ENCODE results near the gene RNU1-2. TPM values are rescaled to one million over a fixed set of nuclear protein-coding genes. Genes with fewer than 3 reads are reported as not detected.
"Not testable (repeated sequence)": the region's sequence is repeated elsewhere in the genome, so short reads cannot be mapped to it uniquely, and the experiment has no call there.

The RNU1-2 gene
- total RNA-seq, 1 experiment from 2014 or later = 1,622 TPM

GRCh38 chr1:16944038-16944437, 48.3 kb downstream of the RNU1-2 start:
- no peak overlapping the region for H3K27ac Mint-ChIP-seq (ENCODE audit: unreplicated experiment)
- H3K4me3 Mint-ChIP-seq (ENCODE audit: unreplicated experiment) = no peak overlapping the region
- H3K4me1 ChIP-seq = no peaks in the 10 kb centered on the region
- H3K9me3 Mint-ChIP-seq (ENCODE audit: unreplicated experiment) = no peaks in the 10 kb centered on the region
- TF ChIP-seq CTCF (IDR thresholded peaks at IDR 0.05; ENCODE audit: insufficient read depth in 1 of 2, low read depth in 1 of 2, low read length in 1 of 2, severe bottlenecking in 1 of 2, unreplicated experiment in 1 of 2) = no peak
- H3K36me3 Mint-ChIP-seq (ENCODE audit: insufficient read depth, unreplicated experiment) = no peaks in the 10 kb centered on the region
- no peaks in the 10 kb centered on the region for H3K27me3 Mint-ChIP-seq (ENCODE audit: insufficient read depth, unreplicated experiment)
- H3K4me1 Mint-ChIP-seq (ENCODE audit: low read depth, unreplicated experiment) = no peaks in the 10 kb centered on the region
- POLR2A ChIA-PET = no interaction called here
- no peak for DNase-seq
- H3K9me3 ChIP-seq = no peaks in the 10 kb centered on the region
- intact Hi-C loops (cut with micrococcal nuclease; ENCODE audit: unreplicated experiment) = no loop called here
- no peaks in the 10 kb centered on the region for H3K36me3 ChIP-seq (ENCODE audit: control insufficient read depth, insufficient read depth, low read length)
- BruUV-seq (replicated peaks) = no TSS peak
- CTCF ChIA-PET = interaction anchor here (1.0 kb wide), 1 partner anchor 17 kb away, joined by 3 read pairs; no protein-coding TSS in a partner anchor
- H3K4me3 ChIP-seq (ENCODE audit: low read depth, low read length) = no peak overlapping the region
- H3K27me3 ChIP-seq (replicated peaks; ENCODE audit: control insufficient read depth, insufficient read depth, low read length) = no peaks in the 10 kb centered on the region

GRCh38 chr1:16945512-16945911, 49.7 kb downstream of the RNU1-2 start:
- H3K27ac Mint-ChIP-seq (ENCODE audit: unreplicated experiment); POLR2A ChIA-PET; CTCF ChIA-PET; intact Hi-C loops (cut with micrococcal nuclease; ENCODE audit: unreplicated experiment); H3K36me3 ChIP-seq (ENCODE audit: control insufficient read depth, insufficient read depth, low read length); H3K9me3 ChIP-seq; DNase-seq; H3K4me3 ChIP-seq (ENCODE audit: low read depth, low read length); H3K4me3 Mint-ChIP-seq (ENCODE audit: unreplicated experiment); H3K4me1 Mint-ChIP-seq (ENCODE audit: low read depth, unreplicated experiment); BruUV-seq (replicated peaks); H3K4me1 ChIP-seq; H3K36me3 Mint-ChIP-seq (ENCODE audit: insufficient read depth, unreplicated experiment); H3K9me3 Mint-ChIP-seq (ENCODE audit: unreplicated experiment); H3K27me3 ChIP-seq (replicated peaks; ENCODE audit: control insufficient read depth, insufficient read depth, low read length); H3K27me3 Mint-ChIP-seq (ENCODE audit: insufficient read depth, unreplicated experiment): not testable (repeated sequence)

Small RNAs within 50 kb of the gene (microRNA-seq; reads per million reads assigned to microRNA genes)
- gene MIR3675 = not detected

Other genes starting within 250 kb of the RNU1-2 start
- gene RNU1-3, start 229.0 kb upstream of the RNU1-2 start, total RNA-seq (2022) = 1,622 and 1,638 TPM in 2 replicates
- gene RNU1-4, start 155.5 kb upstream of the RNU1-2 start, total RNA-seq (2022) = 1,622 and 1,638 TPM in 2 replicates
- gene CROCC, start 26.0 kb downstream of the RNU1-2 start, total RNA-seq (2022) = 7.6 and 9.1 TPM in 2 replicates
- gene MFAP2, start 84.6 kb downstream of the RNU1-2 start, total RNA-seq (2022) = 20.5 and 22.7 TPM in 2 replicates
- gene ATP13A2, start 115.9 kb downstream of the RNU1-2 start, total RNA-seq (2022) = 58.4 and 61.6 TPM in 2 replicates
- 85.1 and 91.5 TPM in 2 replicates for gene SDHB, start 158.1 kb downstream of the RNU1-2 start, total RNA-seq (2022)
- gene PADI2, start 223.5 kb downstream of the RNU1-2 start, total RNA-seq (2022) = 0.73 and 0.84 TPM in 2 replicates